HG03521 (cell line): ENCODE measurements around the gene ATF5.
"Not testable (repeated sequence)": the region's sequence is repeated elsewhere in the genome, so short reads cannot be mapped to it uniquely, and the experiment has no call there.

ENCODE experiments used
- ATAC-seq: cut with Tn5 transposase; IDR thresholded peaks from one replicate; pipeline ENCODE4 v1.9.1; 2021; ENCODE audit warnings: mild to moderate bottlenecking, moderate library complexity; ENCODE audit not compliant: unreplicated experiment

Gene ATF5

DNA sequence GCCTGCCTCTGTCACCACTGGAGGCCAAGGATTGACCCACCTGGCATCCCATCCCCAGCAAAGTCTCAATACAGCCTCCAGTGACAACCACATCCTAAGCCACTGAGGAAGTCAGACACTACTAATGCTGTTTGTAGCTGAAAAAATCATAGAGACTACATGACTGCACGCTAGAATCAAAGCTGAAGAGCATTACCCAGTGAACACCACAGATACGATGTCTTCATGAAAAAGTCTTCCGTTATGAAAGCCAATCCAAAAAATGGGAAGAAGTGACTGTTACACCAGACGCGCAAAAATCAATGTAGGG, 11.4 kb downstream of the ATF5 start:
- no peak for ATAC-seq

DNA sequence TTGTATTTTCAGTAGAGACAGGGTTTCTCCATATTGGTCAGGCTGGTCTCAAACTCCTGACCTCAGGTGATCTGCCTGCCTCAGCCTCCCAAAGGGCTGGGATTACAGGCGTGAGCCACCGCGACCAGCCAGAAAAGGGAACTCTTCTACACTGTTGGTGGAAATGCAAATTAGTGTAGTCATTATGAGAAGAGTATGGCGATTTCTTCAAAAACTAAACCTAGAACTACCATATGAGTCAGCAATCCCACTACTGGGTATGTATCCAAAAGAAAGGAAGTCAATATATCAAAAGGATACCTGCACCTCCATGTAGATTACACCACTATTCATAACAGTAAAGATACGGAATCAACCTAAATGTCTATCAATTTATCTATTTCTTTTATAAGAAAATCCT, 15.6 kb downstream of the ATF5 start:
- not testable (repeated sequence) for ATAC-seq

DNA sequence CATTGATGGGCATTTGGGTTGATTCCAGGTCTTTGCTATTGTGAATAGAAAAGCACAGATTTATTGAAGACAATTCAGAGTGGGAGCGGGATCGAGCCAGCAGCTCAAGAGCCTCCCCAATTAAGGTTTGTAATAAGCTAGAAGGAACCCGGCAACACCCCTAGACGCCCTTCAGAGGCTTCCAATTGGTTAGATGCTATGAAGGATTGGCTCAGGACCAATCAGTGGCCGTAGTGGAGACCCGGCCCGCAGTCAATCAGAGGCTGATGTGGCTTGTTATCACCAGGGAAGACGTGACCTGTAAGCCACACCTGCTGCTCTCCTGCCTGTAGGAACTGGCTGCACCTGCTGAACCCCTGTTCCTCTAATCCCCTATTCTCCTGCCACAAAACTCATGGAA, 17.4 kb downstream of the ATF5 start:
- ATAC-seq = no peak

DNA sequence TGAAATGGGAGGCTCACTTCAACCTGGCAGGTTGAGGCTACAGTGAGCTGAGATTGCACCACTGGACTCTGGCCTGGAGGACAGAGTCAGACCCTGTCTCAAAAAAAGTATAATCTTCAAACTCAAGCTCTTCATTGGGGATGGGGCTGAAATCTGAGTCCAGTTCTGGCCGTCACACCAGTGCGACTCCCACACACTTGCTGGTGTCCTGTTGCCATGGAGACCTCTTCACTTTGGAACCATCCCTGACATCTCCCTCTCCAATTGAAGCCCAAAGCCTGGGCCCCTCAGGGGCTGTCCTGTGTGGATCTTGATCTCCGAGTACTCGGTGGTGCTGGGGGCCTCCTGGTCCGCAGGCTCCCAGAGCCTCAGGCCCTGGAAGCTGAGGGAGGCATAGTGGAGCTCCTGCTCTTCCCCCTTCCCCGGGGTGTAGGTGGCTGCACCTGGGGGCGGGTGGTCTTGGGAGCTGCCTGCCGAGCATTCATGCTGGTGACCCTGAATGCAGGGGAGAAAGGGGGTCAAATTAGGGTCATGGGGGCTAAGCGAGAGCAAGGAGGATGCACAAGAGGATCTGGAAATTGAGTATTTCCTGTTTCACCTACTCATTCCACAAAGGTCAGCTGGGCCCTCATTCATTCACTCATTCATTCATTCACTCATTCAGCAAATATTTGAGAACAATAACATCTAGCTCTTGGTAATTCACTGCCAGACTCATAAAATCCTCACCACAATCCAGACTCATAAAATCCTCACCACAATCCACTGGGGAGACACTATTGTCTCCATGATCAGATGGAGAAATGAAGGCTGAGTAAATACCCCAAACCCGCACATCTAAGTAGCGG, 21.0 kb downstream of the ATF5 start:
- ATAC-seq = no peak

DNA sequence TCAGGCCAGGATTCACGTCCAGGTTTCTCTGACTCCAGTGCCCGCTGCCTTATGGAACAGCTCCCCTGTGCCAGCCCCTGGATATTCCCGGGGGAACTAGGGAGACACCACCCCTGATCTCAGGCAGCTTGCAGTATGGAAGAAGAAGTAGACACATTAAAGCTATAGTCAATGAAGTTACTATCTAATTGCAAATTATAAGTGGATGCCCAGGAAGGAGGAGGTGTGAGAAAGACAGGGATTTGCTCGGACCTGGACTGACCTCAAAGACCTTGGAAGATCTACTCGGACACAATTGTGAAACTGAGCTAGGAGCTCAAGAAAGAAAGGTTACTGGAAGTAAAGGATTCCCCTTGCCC, 21.6 kb downstream of the ATF5 start:
- ATAC-seq = no peak

DNA sequence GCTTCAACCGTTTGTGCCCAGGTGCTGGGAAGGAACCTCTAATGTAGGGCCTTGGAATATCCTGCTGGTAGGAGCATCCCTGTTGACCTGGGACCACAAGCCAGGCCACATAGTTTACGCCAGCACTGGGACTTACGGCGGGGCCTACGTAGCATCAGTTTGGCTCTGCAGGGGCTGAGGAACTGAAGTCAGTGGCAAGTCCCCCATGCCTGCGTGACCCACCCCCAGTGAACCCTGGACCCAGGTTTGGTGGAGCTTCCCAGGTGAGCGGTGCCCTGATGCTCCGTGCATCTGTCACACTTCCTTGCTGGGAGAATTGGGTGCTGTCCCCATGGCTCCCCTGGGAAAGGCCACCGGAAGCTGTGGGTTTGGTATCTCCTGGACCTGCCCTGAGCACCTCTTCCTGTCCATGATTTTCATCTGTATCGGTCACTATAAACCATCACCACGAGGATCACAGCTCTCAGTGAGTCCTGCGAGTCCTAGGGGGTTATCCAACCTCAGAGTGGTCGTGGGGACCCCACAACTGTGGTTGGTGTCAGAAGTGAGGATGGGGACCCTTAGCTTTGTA, 22.0 kb downstream of the ATF5 start:
- no peak for ATAC-seq

DNA sequence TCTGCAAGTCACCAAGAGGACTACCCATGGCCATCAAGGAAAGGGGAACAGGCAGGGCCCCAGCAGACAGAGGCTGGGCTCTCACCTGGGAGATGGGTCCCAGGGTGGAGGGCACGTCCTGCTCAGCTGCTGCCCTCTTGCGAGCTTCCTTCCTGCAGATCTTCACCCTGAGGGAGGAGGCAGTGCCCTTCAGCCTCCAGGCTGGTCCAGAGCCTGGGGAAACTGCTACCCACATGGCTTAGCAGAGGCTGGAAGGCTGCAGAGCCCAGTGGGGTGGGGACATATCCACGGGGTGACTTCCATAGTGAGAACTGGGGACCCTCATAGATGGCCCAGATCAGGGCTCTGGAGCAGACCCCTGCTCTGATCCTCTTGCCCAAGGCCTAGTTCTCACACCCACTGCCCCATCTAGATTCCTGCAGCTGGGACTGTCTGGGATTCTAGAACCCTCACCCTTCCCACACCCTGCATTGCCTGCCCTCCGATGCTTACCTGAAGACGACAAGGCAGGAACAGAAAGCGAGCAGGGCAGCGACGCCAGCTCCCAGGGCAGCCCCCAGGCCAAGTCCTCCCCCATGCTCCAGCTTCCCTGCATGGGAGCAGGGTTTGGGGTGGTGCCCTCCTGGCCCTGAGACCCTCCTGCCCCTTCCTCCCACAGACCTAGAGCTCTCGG, 22.9 kb downstream of the ATF5 start:
- no peak for ATAC-seq

DNA sequence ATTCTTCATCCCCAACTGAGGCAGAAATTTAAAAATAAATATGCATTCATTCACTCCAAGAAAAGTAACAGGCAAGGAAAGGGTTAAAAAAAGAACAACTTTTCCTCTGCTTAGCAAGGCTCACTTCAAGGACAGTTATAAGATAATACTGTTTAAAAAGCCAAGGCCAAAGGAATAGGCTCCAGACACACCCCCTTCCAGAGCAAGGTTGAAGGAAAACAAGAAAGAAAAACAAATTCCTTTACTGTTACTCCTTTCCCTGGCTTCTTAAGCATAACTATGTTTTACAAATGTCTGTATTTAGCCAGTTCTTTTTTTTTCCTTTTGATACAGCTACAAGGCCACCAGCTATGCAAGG, 23.5 kb downstream of the ATF5 start:
- no peak for ATAC-seq

DNA sequence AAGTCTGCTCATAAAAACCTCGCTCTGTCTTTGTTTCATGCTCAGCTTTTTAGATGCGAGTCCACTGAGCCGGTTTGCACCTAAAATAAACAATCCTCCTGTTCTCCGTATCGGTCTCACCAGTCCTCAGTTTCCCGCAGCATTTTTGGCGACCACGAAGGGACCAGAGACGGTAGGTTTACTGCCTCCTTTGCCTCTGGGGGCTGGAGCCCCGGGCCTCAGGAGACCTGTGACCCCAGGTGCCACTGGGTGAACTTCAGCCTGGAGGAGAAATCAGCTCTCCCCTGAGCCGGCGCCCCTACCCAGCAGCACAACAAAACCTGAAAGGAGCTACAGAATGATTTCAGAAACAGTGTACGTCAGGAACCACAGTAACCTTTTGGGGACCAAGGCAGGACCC, 23.9 kb downstream of the ATF5 start:
- no peak for ATAC-seq

DNA sequence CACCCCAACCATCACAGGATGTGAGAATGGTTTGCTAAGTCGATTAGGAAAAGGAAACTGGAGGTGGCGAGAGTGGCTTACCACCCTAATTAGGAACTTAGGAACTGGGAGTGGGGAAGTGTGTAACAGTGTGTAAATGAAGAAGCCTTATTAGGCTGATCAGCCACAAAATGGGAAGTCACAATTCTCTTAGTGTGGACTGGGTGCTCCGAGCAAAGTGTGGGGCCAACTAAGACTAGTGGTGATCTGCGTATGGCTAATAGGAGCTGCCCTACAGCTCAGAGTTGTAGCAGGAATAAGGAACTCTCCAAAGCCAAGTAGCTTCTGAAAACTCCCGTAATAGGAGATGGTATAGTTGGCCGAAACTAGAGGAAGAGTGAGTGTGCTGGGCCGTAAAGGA, 24.4 kb downstream of the ATF5 start:
- no peak for ATAC-seq

DNA sequence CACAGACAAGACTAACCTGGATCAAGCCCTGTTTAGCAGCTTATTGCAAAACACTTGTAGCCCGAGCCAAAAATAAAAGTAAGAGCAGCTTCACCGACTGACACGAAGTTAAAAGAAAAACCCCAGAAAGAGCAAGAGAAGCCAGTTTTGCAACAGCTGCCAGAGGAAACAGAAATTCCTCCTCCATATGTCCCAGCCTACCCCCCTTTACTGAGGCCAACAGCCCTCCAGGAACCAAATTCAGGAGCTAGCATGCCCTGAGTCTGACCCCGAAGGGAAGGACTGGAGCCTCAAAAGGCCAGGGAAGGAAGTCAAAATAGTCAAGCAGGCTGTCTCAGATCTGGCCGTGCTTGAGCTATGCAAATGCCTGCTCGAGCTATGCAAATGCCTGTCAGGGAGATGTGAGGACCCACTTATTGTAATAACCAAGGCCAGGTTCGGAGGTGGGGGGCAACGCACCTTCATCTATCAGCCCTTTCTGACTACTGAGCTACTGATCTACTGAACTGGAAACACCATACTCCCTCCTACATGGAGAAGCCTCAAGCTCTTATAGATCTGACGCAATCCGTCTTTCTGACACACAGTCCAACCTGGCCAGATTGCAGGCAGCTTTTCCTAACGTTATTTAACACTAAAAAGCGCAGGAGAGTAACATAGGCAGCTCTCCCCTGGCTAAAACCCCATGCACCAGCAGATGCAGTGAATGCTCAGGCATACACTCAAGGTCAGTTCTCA, 25.3 kb downstream of the ATF5 start:
- no peak for ATAC-seq

DNA sequence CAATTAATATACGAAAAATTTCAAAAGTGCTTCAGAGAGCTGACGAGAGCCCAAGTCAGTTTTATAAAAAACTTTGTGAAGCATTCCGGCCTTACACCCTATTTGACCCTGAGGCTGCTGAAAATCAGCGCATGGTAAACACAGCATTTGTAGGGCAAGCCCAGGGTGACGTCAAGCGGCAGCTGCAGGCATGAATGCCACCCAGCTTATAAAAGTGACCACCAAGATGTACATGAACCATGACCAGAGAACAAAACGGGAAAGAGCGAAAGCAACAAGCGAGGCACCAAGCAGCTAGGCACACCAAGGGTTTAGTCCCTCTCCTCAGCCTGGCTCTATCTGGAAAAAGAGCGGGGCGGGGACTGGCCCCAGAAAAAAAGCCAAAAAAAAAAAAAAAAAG, 25.9 kb downstream of the ATF5 start:
- ATAC-seq = no peak

DNA sequence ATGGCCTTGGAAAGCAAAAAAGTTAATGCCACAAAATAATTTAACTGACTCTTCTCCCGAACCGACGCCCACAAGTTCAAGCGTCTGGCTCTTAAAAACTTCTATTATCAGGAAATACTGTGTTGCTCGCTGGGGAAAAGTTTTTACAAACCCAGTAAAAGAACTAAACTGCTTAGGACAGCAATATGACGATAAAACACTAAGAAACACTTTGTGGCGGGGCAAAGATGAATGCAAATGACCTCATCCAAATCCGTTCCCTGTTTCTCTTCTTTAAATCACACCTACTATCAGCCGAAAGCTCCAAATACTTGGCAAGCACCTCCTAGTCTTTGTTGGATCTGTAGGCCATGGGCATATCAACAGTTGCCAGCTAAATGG, 27.1 kb downstream of the ATF5 start:
- ATAC-seq = no peak

DNA sequence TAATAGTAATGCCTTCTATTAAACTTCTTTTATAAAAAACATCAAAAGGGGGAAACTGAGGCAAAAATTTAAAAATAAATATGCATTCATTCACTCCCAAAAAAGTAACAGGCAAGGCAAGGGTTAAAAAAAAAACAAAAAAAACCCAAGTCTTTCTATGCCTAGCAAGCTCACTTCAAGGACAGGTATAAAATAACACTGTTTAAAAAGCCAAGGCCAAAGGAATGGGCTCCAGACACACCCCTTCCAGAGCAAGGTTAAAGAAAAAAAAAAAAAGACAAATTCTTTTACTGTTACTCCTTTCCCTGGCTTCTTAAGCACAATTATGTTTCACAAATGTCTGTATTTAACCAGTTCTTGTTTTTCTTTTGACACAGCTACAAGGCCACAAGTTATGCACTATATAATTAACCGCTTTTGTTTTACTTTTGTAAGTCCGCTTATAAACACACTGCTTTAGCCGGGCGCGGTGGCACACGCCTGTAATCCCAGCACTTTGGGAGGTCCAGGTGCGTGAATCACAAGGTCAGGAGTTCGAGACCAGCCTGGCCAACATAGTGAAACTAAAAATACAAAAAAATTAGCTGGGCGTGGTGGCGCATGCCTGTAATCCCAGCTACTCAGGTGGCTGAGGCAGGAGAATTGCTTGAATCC, 28.4 kb downstream of the ATF5 start:
- ATAC-seq = no peak

DNA sequence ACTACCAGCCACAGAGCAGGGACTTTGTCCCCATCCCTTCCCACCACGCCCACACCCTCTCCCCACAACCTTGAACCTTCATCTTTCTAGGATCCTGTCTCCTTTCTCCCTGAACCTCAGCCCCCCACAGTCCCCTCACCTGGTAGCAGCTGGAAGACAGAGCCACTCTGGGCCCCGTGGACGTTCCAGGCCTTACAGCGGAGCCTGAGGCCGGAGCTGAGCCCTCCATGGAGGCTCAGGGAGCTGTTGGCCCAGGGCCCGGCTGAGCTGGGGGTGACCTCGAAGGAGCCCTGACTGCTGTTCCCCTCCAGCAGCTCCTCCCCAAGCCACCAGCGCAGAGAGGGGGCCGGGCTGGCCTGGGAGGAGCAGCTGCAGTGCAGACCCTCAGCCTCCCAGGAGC, 29.1 kb downstream of the ATF5 start:
- not testable (repeated sequence) for ATAC-seq

DNA sequence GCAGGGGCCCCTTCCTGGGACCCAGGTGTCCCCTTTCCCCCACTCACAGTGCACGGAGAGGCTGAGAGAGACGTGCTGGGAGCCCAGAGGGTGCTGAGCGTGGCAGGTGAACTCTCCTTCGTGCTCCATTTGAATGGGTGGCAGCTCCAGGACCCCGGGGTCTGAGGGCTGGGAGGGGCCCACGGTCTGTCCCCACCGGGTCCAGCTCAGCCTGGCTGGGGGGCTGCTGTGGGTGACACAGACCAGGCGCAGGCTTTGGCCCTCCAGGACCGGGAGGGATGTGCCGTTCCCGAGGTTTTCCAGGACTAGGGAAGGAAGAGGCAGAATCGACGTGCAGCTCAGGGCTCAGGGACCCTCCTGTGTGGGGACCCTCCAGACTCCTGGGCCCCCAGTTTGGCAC, 29.6 kb downstream of the ATF5 start:
- ATAC-seq = not testable (repeated sequence)

DNA sequence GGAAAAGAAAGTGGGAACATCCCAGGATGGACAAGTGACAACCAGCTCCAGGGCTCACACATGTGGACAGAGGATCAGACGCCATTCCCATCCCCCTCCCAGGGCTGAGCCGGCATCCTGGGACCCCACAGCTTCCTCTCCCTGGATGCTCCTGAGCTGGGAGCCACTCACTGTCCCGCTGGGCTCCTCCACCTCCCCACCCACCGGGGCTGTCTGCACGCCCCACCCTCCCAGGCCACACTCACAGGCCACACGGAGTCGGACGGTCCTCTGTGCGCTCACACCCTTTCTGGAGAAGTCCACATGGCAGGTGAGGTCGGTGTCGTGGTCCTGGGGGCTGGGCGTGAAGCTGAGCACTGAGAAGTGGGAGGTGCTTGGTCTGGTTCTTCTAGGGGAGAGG, 30.9 kb downstream of the ATF5 start:
- ATAC-seq = not testable (repeated sequence)

DNA sequence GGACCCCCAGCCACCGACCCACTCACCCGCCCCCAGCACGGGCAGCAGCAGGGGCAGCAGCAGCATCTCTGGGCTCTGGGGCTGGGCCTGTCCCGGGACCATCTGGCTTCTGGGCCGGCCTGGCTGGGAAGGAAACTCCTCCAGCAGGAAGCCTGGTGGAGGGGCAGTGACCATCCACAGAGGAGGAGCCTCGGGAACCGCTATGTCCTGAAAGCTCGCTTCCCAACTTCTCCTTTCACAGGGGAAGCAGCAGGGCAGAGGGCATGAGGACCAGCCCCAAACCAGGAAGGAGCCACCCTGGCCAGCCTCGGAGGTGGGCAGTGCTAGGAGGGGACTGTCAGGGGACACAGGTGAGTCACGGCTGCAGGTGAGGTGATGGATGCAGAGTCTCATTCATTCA, 32.0 kb downstream of the ATF5 start, which contains the start of gene SIGLEC11:
SIGLEC11 (minus strand) TSS at position 193 of the 400 bp plus-strand sequence; CDS start at position 102, 91 bp downstream.
- not testable (repeated sequence) for ATAC-seq

DNA sequence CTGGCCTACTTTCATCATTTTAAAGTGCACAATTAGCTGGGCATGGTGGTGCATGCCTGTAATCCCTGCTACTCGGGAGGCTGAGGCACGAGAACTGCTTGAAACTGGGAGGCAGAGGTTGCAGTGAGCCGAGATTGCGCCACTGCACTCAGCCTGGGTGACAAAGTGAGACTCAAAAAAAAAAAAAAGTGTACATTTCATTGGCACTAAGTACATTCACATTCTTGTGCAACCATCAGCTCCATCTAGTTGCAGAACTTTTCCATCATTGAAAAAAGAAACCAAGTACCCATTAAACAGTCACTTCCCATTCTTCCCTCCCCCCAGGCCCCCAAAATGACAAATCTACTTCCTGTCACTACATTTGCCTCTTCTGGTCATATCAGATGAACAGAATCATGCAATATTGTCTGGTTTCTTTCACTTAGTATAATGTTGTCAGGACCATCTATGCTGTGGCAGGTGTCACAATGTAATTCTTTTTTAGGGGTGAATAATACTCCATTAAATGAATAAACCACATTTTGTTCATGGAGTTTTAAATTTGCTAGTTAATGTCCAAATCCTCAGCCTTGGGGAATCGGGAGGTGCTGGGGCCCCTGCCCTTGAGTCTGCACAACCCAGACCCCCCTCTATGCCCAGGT, 39.4 kb downstream of the ATF5 start:
- no peak for ATAC-seq

DNA sequence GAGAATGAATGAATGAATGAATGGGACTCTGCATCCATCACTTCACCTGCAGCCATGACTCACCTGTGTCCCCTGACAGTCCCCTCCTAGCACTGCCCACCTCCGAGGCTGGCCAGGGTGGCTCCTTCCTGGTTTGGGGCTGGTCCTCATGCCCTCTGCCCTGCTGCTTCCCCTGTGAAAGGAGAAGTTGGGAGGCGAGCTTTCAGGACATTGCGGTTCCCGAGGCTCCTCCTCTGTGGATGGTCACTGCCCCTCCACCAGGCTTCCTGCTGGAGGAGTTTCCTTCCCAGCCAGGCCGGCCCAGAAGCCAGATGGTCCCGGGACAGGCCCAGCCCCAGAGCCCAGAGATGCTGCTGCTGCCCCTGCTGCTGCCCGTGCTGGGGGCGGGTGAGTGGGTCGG, 40.4 kb downstream of the ATF5 start:
- not testable (repeated sequence) for ATAC-seq

DNA sequence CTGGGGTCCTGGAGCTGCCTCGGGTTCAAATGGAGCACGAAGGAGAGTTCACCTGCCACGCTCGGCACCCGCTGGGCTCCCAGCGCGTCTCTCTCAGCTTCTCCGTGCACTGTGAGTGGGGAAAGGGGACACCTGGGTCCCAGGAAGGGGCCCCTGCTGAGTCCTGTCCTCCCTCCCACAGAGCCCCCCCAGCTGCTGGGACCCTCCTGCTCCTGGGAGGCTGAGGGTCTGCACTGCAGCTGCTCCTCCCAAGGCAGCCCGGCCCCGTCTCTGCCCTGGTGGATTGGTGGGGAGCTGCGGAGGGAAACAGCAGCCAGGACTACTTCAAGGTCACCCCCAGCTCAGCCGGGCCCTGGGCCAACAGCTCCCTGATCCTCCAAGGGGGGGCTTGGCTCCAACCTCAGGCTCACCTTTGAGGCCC, 43.0 kb downstream of the ATF5 start:
- no peak for ATAC-seq
